Astrocyte of the spinal cord (primary cell): ENCODE data around the gene ATXN7.

ENCODE experiments used
- DNase-seq: peaks from one replicate; pipeline ENCODE4 v3.0.0; 2011; ENCODE audit warnings: low read depth, low spot score
- H3K4me3 ChIP-seq: 2 replicates; pipeline ENCODE4 v1.5.1; 2011; ENCODE audit warnings: low read depth, mild to moderate bottlenecking, low read length, moderate library complexity
- in situ Hi-C: cut with HindIII; loops from 2 replicates; pipeline ENCODE4 v1.10.0; 2017; ENCODE audit warnings: low sequenced_read_pairs
- TF ChIP-seq, protein P1 (sequence below): IDR thresholded peaks from 2 replicates; pipeline ENCODE4 v1.5.1; 2012; ENCODE audit warnings: low read depth, mild to moderate bottlenecking, low read length, inconsistent platforms

ATXN7 gene

DNA sequence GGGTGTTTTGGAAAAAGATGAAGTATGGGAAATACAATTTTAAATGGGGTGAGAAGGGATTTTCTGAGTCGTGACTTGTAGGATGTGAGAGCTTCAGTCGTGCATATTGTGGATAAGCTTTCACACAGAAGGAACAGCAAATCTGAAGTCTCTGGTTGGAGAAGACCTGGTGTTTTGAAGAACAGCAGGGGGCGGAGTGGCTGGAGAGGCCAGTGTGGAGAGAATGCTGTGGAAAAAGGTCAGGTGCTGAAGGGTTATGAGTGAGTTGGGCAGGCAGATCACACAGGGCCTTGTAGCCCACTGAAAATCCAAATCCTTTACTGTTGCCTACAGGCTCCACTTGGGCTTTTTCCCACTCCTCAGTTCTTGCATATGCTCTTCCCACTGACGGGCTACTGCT is 62.6 kb downstream of the ATXN7 start:
- TF ChIP-seq, protein P1, sequence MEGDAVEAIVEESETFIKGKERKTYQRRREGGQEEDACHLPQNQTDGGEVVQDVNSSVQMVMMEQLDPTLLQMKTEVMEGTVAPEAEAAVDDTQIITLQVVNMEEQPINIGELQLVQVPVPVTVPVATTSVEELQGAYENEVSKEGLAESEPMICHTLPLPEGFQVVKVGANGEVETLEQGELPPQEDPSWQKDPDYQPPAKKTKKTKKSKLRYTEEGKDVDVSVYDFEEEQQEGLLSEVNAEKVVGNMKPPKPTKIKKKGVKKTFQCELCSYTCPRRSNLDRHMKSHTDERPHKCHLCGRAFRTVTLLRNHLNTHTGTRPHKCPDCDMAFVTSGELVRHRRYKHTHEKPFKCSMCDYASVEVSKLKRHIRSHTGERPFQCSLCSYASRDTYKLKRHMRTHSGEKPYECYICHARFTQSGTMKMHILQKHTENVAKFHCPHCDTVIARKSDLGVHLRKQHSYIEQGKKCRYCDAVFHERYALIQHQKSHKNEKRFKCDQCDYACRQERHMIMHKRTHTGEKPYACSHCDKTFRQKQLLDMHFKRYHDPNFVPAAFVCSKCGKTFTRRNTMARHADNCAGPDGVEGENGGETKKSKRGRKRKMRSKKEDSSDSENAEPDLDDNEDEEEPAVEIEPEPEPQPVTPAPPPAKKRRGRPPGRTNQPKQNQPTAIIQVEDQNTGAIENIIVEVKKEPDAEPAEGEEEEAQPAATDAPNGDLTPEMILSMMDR: no peak
- in situ Hi-C loops: no loop called here
- DNase-seq: no peak
- no peak overlapping the region for H3K4me3 ChIP-seq

- H3K4me3 ChIP-seq: no peak overlapping the region
- in situ Hi-C loops: no loop called here
- DNase-seq: no peak
- TF ChIP-seq, protein P1: no peak
Observed at GRCh38 chr3:63927422-63928280, 64.0 kb downstream of the ATXN7 start.

DNA sequence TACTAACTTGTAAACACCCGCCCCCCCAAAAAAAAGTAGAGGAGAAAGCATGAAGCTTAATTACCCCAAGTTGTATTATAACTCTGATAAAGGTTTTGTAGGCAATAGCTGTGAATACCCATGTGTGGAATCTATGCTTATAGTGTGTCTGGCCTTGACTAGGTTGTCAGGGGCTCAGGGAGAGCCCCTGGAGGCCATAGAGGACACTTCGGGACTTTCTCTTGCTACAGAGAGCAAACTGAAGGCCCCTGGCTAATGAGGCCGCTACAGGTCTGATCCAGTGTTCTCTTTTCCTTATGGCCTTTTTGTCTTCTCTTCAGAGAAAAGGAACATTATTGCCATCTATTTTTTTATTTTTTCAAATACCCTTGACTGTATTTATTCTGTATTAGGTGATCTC is 67.6 kb downstream of the ATXN7 start:
- TF ChIP-seq, protein P1: no peak
- no peak for DNase-seq
- H3K4me3 ChIP-seq: no peak overlapping the region
- in situ Hi-C loops: no loop called here

- TF ChIP-seq, protein P1: no peak
- no peak for DNase-seq
- in situ Hi-C loops: no loop called here
- no peak overlapping the region for H3K4me3 ChIP-seq
Observed at GRCh38 chr3:63932509-63933212, 69.0 kb downstream of the ATXN7 start.

DNA sequence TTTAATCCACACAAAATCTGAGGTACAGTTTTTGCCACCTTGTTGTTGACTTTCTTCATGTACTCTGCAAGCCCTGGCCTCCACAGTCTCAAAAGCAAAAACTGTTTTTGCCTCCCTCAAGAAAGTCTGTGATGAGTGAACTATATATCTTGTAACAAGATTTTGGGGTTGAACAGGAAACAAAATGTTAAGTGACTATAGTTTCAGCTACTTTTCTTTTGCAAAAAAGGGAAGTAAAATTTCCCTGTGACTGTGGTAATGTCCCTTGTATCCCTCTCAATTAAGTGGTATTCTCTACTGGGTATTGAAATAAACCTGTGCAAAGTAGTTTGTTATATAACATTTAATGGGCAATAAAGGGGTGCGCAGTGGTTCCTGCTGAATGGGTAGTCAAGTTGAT is 69.8 kb downstream of the ATXN7 start:
- no peak for DNase-seq
- in situ Hi-C loops: no loop called here
- H3K4me3 ChIP-seq: no peak overlapping the region
- TF ChIP-seq, protein P1: no peak

GRCh38 chr3:63934041-63934866 is 70.6 kb downstream of the ATXN7 start:
- TF ChIP-seq, protein P1: no peak
- H3K4me3 ChIP-seq: no peak overlapping the region
- in situ Hi-C loops: no loop called here
- DNase-seq: no peak
